ENCODE data around the gene BAIAP2L1. TPM values are rescaled to one million over a fixed set of nuclear protein-coding genes. Genes with fewer than 3 reads are reported as not detected.

The BAIAP2L1 gene
- total RNA-seq, 3 donors from 2014 or later (not counting 1 experiment from before 2014, with no cell fraction given) = not detected

GRCh38 chr7:98250789-98251188 lies 150.1 kb downstream of the BAIAP2L1 start:
- H3K9me3 Mint-ChIP-seq = no peaks in the 10 kb centered on the region
- peak overlapping the region; percentile 71 for H3K27ac ChIP-seq (ENCODE audit: low read length)
- H3K27me3 Mint-ChIP-seq (ENCODE audit: low read depth in 2 of 2) = no peaks in the 10 kb centered on the region
- H3K27me3 ChIP-seq (ENCODE audit: control insufficient read depth, insufficient read depth, low read length) = no peaks in the 10 kb centered on the region
- H3K4me1 ChIP-seq (ENCODE audit: control insufficient read depth, insufficient read depth, low read length) = peaks cover 42% of the 10 kb centered on the region
- H3K27ac Mint-ChIP-seq = peak overlapping the region; percentile 86 to 99
- TF ChIP-seq, protein P1, sequence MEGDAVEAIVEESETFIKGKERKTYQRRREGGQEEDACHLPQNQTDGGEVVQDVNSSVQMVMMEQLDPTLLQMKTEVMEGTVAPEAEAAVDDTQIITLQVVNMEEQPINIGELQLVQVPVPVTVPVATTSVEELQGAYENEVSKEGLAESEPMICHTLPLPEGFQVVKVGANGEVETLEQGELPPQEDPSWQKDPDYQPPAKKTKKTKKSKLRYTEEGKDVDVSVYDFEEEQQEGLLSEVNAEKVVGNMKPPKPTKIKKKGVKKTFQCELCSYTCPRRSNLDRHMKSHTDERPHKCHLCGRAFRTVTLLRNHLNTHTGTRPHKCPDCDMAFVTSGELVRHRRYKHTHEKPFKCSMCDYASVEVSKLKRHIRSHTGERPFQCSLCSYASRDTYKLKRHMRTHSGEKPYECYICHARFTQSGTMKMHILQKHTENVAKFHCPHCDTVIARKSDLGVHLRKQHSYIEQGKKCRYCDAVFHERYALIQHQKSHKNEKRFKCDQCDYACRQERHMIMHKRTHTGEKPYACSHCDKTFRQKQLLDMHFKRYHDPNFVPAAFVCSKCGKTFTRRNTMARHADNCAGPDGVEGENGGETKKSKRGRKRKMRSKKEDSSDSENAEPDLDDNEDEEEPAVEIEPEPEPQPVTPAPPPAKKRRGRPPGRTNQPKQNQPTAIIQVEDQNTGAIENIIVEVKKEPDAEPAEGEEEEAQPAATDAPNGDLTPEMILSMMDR (IDR thresholded peaks at IDR 0.05) = no peak
- peak overlapping the region; percentile 83 for H3K4me3 ChIP-seq (ENCODE audit: low read length)
- H3K36me3 ChIP-seq (ENCODE audit: control insufficient read depth, insufficient read depth, low read length) = no peaks in the 10 kb centered on the region
- peaks cover 49 to 51% of the 10 kb centered on the region in 2 donors for H3K4me1 Mint-ChIP-seq
- ATAC-seq = no peak
- 56% methylated on average over 3 of the region's 3 CpGs for WGBS (ENCODE audit: insufficient coverage)
- no peaks in the 10 kb centered on the region for H3K36me3 Mint-ChIP-seq
- peak overlapping the region; percentile 94 for H3K4me3 Mint-ChIP-seq
- intact Hi-C loops (cut with micrococcal nuclease) = loop anchor here (10.0 kb wide), 1 partner anchor 116 kb away; no protein-coding TSS in a partner anchor
- H3K9me3 ChIP-seq (ENCODE audit: control insufficient read depth, insufficient read depth, low read length) = no peaks in the 10 kb centered on the region
- peak in 1 of 2 donors; percentile 79 for DNase-seq

DNA sequence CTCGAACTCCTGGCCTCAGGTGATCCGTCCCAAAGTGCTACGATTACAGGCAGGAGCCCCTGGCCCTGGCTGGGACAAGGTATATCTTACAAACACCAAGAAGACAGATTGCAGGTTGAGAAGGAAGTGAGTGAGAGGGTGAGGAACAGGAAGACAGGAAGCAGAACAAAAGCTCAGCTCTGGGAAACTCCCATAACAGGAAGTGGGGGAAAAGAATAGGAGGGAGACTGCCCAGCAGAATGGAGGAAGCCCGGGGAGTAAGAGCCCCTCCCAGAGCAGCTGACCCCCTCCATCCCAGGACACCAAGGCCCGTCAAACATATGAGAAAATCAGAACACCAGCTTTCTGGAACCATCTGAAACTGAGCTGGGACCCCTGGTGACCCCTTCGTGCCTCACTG lies 151.8 kb downstream of the BAIAP2L1 start:
- Histone ChIP-seq H3K9me3 (ENCODE audit: control insufficient read depth, insufficient read depth, low read length) (no peaks in the 10 kb centered on the region), H3K27me3 (ENCODE audit: control insufficient read depth, insufficient read depth, low read length) (no peaks in the 10 kb centered on the region), H3K36me3 (ENCODE audit: control insufficient read depth, insufficient read depth, low read length) (peaks cover 14% of the 10 kb centered on the region), H3K4me1 (ENCODE audit: control insufficient read depth, insufficient read depth, low read length) (peaks cover 38% of the 10 kb centered on the region), H3K27ac (ENCODE audit: low read length) (peak overlapping the region; percentile 18), H3K4me3 (ENCODE audit: low read length) (no peak overlapping the region)
- ATAC-seq (no peak), DNase-seq (peak in 1 of 2 donors; percentile 43)
- TF ChIP-seq, protein P1 (IDR thresholded peaks at IDR 0.05) = no peak
- peaks cover 38 to 42% of the 10 kb centered on the region in 2 donors for H3K4me1 Mint-ChIP-seq
- WGBS (ENCODE audit: insufficient coverage) = 90% methylated on average over 6 of the region's 6 CpGs
- H3K36me3 Mint-ChIP-seq = no peaks in the 10 kb centered on the region
- no peaks in the 10 kb centered on the region for H3K9me3 Mint-ChIP-seq
- intact Hi-C loops (cut with micrococcal nuclease) = no loop called here
- H3K27ac Mint-ChIP-seq = peak overlapping the region; percentile 36 to 99
- H3K27me3 Mint-ChIP-seq (ENCODE audit: low read depth in 2 of 2) = no peaks in the 10 kb centered on the region
- peak overlapping the region; percentile 35 for H3K4me3 Mint-ChIP-seq

GRCh38 chr7:98248156-98248555 lies 152.7 kb downstream of the BAIAP2L1 start:
- no peaks in the 10 kb centered on the region for H3K9me3 Mint-ChIP-seq
- H3K4me3 Mint-ChIP-seq = no peak overlapping the region
- Histone ChIP-seq H3K9me3 (ENCODE audit: control insufficient read depth, insufficient read depth, low read length) (no peaks in the 10 kb centered on the region), H3K36me3 (ENCODE audit: control insufficient read depth, insufficient read depth, low read length) (peaks cover 22% of the 10 kb centered on the region), H3K4me1 (ENCODE audit: control insufficient read depth, insufficient read depth, low read length) (peaks cover 34% of the 10 kb centered on the region), H3K27me3 (ENCODE audit: control insufficient read depth, insufficient read depth, low read length) (no peaks in the 10 kb centered on the region), H3K27ac (ENCODE audit: low read length) (no peak overlapping the region), H3K4me3 (ENCODE audit: low read length) (no peak overlapping the region)
- no peak for ATAC-seq
- TF ChIP-seq, protein P1 (IDR thresholded peaks at IDR 0.05) = no peak
- H3K27ac Mint-ChIP-seq = peak overlapping the region in 1 of 2 donors; percentile 49
- intact Hi-C loops (cut with micrococcal nuclease) = no loop called here
- H3K36me3 Mint-ChIP-seq = no peaks in the 10 kb centered on the region
- H3K27me3 Mint-ChIP-seq (ENCODE audit: low read depth in 2 of 2) = no peaks in the 10 kb centered on the region
- 96% methylated on average over 12 of the region's 12 CpGs for WGBS (ENCODE audit: insufficient coverage)
- H3K4me1 Mint-ChIP-seq = peaks cover 38% of the 10 kb centered on the region in 2 donors
- DNase-seq = no peak

GRCh38 chr7:98244871-98245270 lies 156.0 kb downstream of the BAIAP2L1 start:
- no peaks in the 10 kb centered on the region for H3K9me3 ChIP-seq (ENCODE audit: control insufficient read depth, insufficient read depth, low read length)
- H3K27me3 ChIP-seq (ENCODE audit: control insufficient read depth, insufficient read depth, low read length) = no peaks in the 10 kb centered on the region
- no peak overlapping the region for H3K27ac ChIP-seq (ENCODE audit: low read length)
- H3K36me3 ChIP-seq (ENCODE audit: control insufficient read depth, insufficient read depth, low read length) = peaks cover 31% of the 10 kb centered on the region
- H3K4me3 Mint-ChIP-seq = no peak overlapping the region
- no peak overlapping the region for H3K4me3 ChIP-seq (ENCODE audit: low read length)
- H3K27me3 Mint-ChIP-seq (ENCODE audit: low read depth in 2 of 2) = no peaks in the 10 kb centered on the region
- TF ChIP-seq, protein P1 (IDR thresholded peaks at IDR 0.05) = no peak
- DNase-seq (no peak), ATAC-seq (no peak)
- peaks cover 10 to 13% of the 10 kb centered on the region in 2 donors for H3K4me1 Mint-ChIP-seq
- no peaks in the 10 kb centered on the region for H3K9me3 Mint-ChIP-seq
- no peak overlapping the region for H3K27ac Mint-ChIP-seq
- H3K36me3 Mint-ChIP-seq = no peaks in the 10 kb centered on the region
- peaks cover 8% of the 10 kb centered on the region for H3K4me1 ChIP-seq (ENCODE audit: control insufficient read depth, insufficient read depth, low read length)
- 98% methylated on average over 14 of the region's 14 CpGs for WGBS (ENCODE audit: insufficient coverage)
- intact Hi-C loops (cut with micrococcal nuclease) = no loop called here
